Measurements from ENCODE around the gene KCND3.

GRCh38 chr1:111733992-111734341 lies 255.5 kb downstream of the KCND3 start:
- TF ChIP-seq YY1 (IDR thresholded peaks at IDR 0.05) = no peak
- TF ChIP-seq CTCF (IDR thresholded peaks at IDR 0.05; ENCODE audit: low read depth, low read length, missing input control) = no peak
- no peak for TF ChIP-seq HNF4A (conservative IDR thresholded peaks at IDR 0.05)
